ENCODE data around the gene GNB3.

DNA sequence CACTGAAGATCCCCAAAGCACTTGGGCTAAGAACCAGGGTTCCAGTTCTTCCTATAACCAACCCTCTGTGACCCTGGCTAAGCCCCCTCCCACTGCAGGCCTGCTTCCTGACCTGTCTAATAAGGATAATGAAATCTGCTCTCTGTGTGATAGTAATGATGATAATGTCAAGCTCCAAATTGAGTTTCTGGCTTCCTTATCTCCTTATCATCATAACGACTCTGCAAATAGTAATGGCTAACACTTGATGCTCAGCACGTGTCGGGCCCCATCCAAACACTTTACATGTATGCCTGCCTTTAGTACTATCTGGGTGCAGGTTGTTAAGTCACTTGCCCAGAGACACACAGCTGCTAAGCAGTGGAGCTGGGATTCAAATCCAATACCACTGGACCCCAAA is 24.1 kb upstream of the GNB3 start:
- TF ChIP-seq POLR2A (IDR thresholded peaks at IDR 0.05; ENCODE audit: low read depth, low read length): no peak
- no peak for TF ChIP-seq CTCF (IDR thresholded peaks at IDR 0.05; ENCODE audit: extremely low read depth in 1 of 2, insufficient read depth in 1 of 2, low read depth in 1 of 2, low read length in 2 of 2)
- no peak for TF ChIP-seq FOS (IDR thresholded peaks at IDR 0.05; ENCODE audit: borderline replicate concordance, insufficient read depth, low read length)

Data from endothelial cell of umbilical vein (primary cell).